Fibroblast of mammary gland (primary cell): ENCODE results near the gene LIPH.
"Not testable (repeated sequence)": the region's sequence is repeated elsewhere in the genome, so short reads cannot be mapped to it uniquely, and the experiment has no call there.

Experiments
- DNase-seq: peaks from one replicate; pipeline ENCODE4 v3.0.0-alpha.2; 2010; ENCODE audit warnings: low read depth
- H3K4me3 ChIP-seq: 2 replicates; pipeline ENCODE4 v1.5.1; 2011; ENCODE audit warnings: low read depth, mild to moderate bottlenecking, low read length, moderate library complexity; ENCODE audit not compliant: control insufficient read depth
- CTCF ChIP-seq: conservative IDR thresholded peaks from 2 replicates; pipeline ENCODE4 v1.5.1; 2011; ENCODE audit warnings: low read depth, low read length, inconsistent platforms; ENCODE audit not compliant: control insufficient read depth, insufficient read depth

Gene LIPH

GRCh38 chr3:185583925-185584324, 31.5 kb upstream of the LIPH start:
- H3K4me3 ChIP-seq: no peak overlapping the region
- no peak for DNase-seq
- no peak for TF ChIP-seq CTCF

- DNase-seq: no peak
- no peak overlapping the region for H3K4me3 ChIP-seq
- TF ChIP-seq CTCF: no peak
These were observed 30.5 kb upstream of the LIPH start for GRCh38 chr3:185582871-185583270.

DNA sequence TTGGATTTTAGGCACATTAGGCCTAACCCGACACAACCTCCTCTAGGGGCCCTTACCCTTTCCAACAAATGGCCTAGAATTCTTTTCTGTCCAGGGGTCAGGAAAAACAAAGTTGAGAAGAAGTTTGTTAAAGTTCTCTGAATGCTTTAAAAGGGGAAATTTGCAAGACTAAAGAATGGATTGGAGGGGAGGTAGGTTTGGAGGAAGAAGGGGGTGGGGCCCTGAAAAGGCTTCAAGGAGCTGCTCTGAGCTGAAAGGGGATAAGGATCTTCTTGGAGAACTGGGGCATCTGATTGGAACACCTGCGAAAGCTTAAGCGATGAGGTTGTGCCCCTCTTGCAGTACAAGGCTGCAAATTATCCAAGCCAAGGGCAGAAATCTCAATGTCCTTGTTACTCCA, 29.8 kb upstream of the LIPH start:
- no peak overlapping the region for H3K4me3 ChIP-seq
- TF ChIP-seq CTCF: no peak
- no peak for DNase-seq

GRCh38 chr3:185575108-185575869, 22.9 kb upstream of the LIPH start:
- peak; percentile 46 for TF ChIP-seq CTCF
- H3K4me3 ChIP-seq: not testable (repeated sequence)
- DNase-seq: peak; percentile 53

GRCh38 chr3:185572183-185572582, 19.8 kb upstream of the LIPH start:
- DNase-seq: no peak

DNA sequence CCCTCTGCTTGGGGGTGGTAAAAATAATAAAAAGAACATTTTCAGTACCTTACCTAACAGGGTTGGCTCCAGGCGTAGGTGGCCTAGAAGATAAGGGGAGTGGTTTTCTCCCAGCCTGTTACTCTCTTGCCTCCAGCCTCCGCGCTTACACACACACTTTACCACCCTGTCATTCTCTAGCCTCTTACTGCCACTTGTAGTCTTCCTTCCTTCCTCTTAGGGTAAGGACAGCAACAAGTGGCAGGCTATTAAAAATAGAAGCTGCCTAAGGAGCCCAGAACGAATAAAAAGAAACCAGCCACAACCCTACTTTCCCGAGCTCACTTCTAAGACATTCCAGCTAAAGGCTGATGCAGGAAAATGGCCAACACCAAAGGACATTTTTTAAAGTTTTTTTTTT, 9.6 kb upstream of the LIPH start:
- DNase-seq: no peak
- H3K4me3 ChIP-seq: no peak overlapping the region
- TF ChIP-seq CTCF: no peak

More at GRCh38 chr3:185572183-185572582, 19.8 kb upstream of the LIPH start:
- no peak overlapping the region for H3K4me3 ChIP-seq
- TF ChIP-seq CTCF: no peak
